GM10266 (cell line): Measurements from ENCODE around the gene OTOP1.
"Not testable (repeated sequence)": the region's sequence is repeated elsewhere in the genome, so short reads cannot be mapped to it uniquely, and the experiment has no call there.

Source experiments
- DNase-seq: peaks from one replicate; pipeline ENCODE4 v3.0.0; 2012; ENCODE audit errors: extremely low spot score
- TF ChIP-seq, protein P1 (sequence below): IDR thresholded peaks from 2 replicates; pipeline ENCODE4 v1.5.1; 2012; ENCODE audit warnings: mild to moderate bottlenecking, low read depth; ENCODE audit not compliant: control insufficient read depth, insufficient read depth; ENCODE audit errors: missing control alignments

Gene OTOP1

DNA sequence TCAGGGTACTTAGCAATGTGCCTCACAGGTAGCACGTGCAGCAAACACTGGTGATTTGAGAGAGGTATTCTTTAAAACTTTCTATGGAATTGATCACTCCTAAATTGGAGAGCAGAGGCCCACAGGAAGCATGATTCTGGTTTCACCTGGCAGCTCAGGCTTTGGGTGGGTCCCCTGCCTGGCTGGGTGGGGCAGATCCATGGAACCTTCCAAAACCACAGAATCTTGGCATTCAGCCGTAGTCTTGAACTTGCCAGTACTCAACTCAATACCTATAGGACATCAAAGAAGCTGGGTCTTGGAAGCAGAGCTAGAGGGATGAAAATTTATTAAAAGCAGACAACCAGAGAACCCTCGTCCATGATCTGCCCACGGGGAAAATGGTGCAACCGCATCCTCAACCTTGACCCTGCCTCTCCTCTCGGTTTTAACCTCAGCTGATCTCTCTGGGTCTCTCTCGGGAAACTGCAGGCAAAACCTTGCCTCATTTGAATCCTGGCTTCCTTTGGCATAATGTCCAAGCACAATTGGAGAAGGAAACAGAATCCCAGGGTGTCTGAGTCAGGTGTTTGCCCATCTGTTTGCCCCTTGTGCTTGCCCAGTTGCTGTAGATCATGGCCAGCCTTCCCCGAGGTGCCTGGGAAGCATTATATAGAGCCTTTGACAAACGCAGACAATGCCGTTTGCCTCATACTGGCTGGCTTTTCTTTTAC lies 22.9 kb downstream of the OTOP1 start:
- DNase-seq = no peak
- TF ChIP-seq, protein P1, sequence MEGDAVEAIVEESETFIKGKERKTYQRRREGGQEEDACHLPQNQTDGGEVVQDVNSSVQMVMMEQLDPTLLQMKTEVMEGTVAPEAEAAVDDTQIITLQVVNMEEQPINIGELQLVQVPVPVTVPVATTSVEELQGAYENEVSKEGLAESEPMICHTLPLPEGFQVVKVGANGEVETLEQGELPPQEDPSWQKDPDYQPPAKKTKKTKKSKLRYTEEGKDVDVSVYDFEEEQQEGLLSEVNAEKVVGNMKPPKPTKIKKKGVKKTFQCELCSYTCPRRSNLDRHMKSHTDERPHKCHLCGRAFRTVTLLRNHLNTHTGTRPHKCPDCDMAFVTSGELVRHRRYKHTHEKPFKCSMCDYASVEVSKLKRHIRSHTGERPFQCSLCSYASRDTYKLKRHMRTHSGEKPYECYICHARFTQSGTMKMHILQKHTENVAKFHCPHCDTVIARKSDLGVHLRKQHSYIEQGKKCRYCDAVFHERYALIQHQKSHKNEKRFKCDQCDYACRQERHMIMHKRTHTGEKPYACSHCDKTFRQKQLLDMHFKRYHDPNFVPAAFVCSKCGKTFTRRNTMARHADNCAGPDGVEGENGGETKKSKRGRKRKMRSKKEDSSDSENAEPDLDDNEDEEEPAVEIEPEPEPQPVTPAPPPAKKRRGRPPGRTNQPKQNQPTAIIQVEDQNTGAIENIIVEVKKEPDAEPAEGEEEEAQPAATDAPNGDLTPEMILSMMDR = no peak

DNA sequence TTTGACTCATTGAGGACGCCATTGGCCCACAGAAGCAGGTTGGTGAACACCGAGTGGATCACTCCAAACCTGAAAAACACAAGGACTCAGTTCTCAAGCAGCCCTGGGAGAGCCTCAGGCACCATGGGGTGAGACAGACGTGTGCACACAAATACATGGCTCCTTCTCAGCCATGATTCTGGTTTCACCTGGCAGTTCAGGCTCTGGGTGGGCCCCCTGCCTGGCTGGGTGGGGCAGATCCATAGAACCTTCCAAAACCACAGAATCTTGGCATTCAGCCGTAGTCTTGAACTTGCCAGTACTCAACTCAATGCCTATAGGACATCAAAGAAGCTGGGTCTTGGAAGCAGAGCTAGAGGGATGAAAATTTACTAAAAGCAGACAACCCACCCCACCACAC lies 24.2 kb downstream of the OTOP1 start:
- TF ChIP-seq, protein P1 = no peak
- no peak for DNase-seq

DNA sequence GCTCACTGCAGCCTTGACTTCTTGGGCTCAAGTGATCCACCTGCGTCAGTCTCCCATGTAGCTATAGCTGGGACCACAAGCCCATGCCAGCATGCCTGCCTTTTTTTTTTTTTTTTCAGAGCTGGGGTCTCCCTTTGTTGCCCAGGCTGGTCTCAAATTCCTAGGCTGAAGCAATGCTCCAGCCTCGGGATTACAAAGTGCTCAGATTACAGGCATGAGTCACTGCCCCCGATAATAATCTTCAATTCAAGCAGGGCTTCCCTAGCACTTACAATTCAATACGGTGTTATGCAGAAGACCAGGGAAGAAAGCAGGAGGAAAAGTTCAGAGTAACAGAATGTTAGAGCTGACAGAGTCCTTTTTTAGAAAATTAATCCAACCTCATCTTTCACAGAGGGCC lies 26.1 kb downstream of the OTOP1 start:
- TF ChIP-seq, protein P1 = no peak
- no peak for DNase-seq

DNA sequence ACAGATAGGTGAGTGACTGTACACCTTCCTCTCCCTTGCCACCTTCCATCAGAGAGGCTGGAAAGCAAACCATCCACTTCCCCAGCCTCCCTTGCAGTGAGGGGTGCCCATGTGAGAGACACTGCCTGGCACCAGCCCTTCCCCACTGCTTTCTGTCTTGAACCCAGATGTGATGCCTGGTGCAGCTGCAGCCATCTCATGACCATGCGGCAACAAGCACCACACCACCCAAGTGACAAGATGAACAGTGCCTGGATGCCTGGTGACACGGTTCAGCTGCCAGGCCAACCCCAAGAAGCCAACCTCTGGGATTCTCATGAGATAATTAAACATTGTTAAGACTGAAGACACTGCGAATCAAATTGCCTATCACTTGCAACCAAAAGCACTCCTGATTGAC lies 31.4 kb downstream of the OTOP1 start:
- TF ChIP-seq, protein P1 = no peak
- DNase-seq = no peak

DNA sequence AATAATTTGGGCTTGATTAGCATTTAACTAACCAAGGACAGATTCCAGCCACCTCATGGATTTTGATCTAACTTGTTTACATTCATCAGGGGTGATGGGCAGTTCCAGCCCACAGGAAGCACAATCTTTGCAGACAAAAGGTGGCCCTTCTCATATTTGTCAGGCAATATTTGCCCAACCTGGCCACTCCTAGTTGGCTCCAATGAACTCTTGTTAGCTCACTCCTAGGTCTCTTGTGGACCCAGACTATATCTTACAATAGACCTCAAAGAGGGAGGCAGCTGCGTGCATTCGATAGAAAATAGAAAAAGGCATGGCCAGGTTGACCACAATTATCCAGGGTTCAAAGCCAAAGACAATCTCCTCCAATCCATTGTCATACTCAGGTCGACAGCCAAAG lies 38.2 kb downstream of the OTOP1 start:
- DNase-seq = not testable (repeated sequence)

DNA sequence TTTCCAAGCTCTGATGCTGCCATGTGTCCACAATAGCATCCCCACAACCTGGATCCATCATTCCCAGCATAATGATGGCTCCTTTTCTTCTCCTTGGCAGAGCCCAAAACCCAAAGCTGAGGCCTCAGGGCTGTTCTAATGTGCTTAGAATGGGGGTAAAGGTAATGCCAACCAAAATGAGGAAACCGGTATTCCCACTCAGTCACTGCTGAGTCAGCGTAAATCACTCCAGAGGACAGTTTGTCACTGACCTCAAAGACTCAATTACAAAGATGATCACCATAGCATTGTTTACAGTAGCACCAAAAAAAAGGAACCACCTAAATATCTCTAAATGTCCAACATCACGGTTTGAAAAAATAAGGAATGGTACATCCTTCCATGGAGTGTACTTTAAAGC lies 41.2 kb downstream of the OTOP1 start:
- TF ChIP-seq, protein P1 = no peak

DNA sequence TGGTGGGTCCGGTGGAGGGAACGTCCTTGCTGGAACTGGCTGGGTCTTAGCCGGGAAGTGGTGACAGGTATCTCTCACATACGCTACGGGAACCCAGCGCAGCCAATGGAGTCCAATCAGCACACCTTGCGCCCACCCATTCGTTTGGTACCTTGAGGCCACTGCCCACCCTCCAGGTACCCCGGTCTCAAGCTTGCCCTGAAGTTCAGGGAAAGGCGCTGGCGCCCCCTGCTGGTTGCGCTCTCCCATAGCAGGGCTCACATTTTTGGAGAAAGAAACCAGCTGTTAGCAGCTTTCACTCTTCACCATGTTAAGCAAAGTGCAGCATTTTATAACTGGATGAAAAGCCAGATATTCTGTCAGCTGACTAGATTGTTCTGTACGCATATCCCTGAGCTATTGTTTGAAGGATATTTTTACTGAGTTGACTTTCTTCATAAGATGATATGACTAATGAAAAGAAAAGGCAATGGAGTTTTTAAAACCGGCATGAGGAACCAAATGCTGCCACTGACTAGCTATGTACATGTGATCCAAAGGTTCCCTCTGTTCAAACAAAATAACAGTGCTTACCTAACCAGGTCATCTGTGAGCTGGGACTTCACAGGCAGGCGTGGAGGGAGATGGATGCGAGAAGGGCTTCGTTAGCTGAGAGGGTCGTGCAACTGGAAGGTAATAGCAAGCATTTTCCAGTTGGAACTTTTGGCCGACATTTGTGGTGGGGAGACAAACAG lies 43.7 kb downstream of the OTOP1 start:
- DNase-seq = peak; percentile 24
- TF ChIP-seq, protein P1 = peak; percentile 69

More for the DNA sequence above, 41.2 kb downstream of the OTOP1 start:
- no peak for DNase-seq
